ENCODE measurements around the gene PTPRE.

The PTPRE gene

DNA sequence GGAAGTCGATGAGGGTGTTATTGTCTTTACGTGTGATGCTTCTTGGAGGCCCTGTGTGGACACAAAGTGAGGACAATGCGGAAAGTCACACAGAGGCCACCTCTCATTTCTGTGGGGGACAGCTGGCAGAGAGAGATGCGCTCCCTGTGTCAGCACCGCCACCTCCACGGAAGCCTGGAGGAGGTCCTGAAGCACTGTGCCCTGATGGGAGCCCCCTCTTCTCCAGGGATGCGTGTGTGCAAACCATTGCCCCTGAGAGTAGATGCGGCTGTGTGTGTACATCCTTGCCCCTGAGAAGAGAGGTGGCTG is 2.0 kb downstream of the PTPRE start:
- H3K4me3 ChIP-seq (ENCODE audit: low read length), result no peak overlapping the region
- H3K79me2 ChIP-seq (ENCODE audit: control insufficient read depth, low read length), result no peaks in the 10 kb centered on the region
- H4K20me1 ChIP-seq (ENCODE audit: control insufficient read depth, insufficient read depth, low read depth, low read length), result no peaks in the 10 kb centered on the region
- H3K36me3 ChIP-seq (ENCODE audit: control insufficient read depth, low read length), result no peaks in the 10 kb centered on the region
- no peaks in the 10 kb centered on the region for H3F3A ChIP-seq (ENCODE audit: control insufficient read depth, insufficient read depth)
- no peaks in the 10 kb centered on the region for H3K27me3 ChIP-seq (ENCODE audit: control insufficient read depth, low read length)
- no peaks in the 10 kb centered on the region for H3K9me2 ChIP-seq (replicated peaks; ENCODE audit: control insufficient read depth, low read length)
- no peaks in the 10 kb centered on the region for H3K9me3 ChIP-seq (ENCODE audit: control insufficient read depth, insufficient read depth, low read length)
- TF ChIP-seq CTCF (IDR thresholded peaks at IDR 0.05; ENCODE audit: low read depth, low read length, poor library complexity, severe bottlenecking) (no peak), EZH2phosphoT487 (IDR thresholded peaks at IDR 0.05; ENCODE audit: borderline replicate concordance, low read length) (no peak)
- H3K4me2 ChIP-seq (ENCODE audit: low read length), result no peak overlapping the region
- no peaks in the 10 kb centered on the region for H3K4me1 ChIP-seq (ENCODE audit: control insufficient read depth, low read length)
- no peak overlapping the region for H3K27ac ChIP-seq (ENCODE audit: low read depth, low read length)

DNA sequence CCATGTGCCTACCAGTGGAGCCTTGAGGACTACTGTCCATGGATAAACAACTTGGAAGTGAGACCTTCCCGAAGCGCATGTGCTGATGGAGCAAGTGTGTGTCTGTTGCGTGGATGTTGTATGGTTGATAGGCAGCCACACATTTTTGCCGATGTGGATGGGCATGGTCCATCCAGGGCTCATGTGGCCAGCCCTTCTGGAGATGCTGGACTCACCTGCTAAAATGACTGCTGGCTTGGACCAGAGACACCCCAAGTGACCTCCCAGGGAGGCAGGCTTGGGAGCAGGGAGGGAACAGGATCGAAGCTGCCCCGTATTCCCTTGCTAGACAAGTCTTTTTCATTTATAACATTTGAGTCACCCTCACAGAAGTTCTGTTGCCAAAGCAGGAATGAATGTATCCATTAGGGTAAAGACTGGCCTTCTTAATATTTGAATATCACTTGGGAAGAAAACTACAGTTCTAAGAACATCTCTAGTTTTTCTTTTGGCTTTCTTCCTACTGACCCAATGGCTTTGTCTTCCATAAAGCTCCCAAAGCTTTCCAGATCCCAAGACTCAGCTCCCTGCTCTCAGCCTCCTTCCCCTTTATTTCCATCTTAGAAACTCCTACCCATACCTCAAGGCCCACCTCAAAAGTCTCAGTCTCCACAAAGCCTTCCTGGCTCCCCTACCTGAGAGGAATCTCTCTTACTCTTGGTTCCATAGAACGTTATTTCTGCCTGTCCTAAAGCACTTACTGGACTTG is 3.0 kb downstream of the PTPRE start:
- Histone ChIP-seq H3F3A (ENCODE audit: control insufficient read depth, insufficient read depth) (no peaks in the 10 kb centered on the region), H3K79me2 (ENCODE audit: control insufficient read depth, low read length) (no peaks in the 10 kb centered on the region), H3K4me2 (ENCODE audit: low read length) (no peak overlapping the region), H3K36me3 (ENCODE audit: control insufficient read depth, low read length) (no peaks in the 10 kb centered on the region), H3K27me3 (ENCODE audit: control insufficient read depth, low read length) (no peaks in the 10 kb centered on the region), H3K27ac (ENCODE audit: low read depth, low read length) (no peak overlapping the region), H3K4me3 (ENCODE audit: low read length) (no peak overlapping the region), H4K20me1 (ENCODE audit: control insufficient read depth, insufficient read depth, low read depth, low read length) (no peaks in the 10 kb centered on the region), H3K4me1 (ENCODE audit: control insufficient read depth, low read length) (no peaks in the 10 kb centered on the region), H3K9me3 (ENCODE audit: control insufficient read depth, insufficient read depth, low read length) (no peaks in the 10 kb centered on the region), H3K9me2 (replicated peaks; ENCODE audit: control insufficient read depth, low read length) (no peaks in the 10 kb centered on the region)
- no peak for TF ChIP-seq EZH2phosphoT487 (IDR thresholded peaks at IDR 0.05; ENCODE audit: borderline replicate concordance, low read length)
- no peak for TF ChIP-seq CTCF (IDR thresholded peaks at IDR 0.05; ENCODE audit: low read depth, low read length, poor library complexity, severe bottlenecking)

DNA sequence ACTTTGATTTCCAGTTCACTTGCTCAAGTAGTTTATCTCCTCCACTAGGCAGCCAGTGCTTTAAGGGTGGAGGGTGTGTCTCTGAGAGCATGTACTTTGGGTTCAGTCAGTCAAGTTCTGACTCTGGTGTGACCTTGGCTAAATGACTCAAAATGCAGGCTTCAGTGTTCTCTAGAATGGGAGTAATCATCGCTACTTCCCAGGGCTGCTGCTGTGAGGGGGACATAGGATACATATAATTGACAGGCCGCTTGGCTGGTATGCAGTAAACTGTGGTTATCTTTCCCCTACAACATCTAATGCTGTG is 3.5 kb downstream of the PTPRE start:
- TF ChIP-seq CTCF (IDR thresholded peaks at IDR 0.05; ENCODE audit: low read depth, low read length, poor library complexity, severe bottlenecking) (no peak), EZH2phosphoT487 (IDR thresholded peaks at IDR 0.05; ENCODE audit: borderline replicate concordance, low read length) (no peak)
- H3K27ac ChIP-seq (ENCODE audit: low read depth, low read length), result no peak overlapping the region
- no peaks in the 10 kb centered on the region for H3K79me2 ChIP-seq (ENCODE audit: control insufficient read depth, low read length)
- no peaks in the 10 kb centered on the region for H3K27me3 ChIP-seq (ENCODE audit: control insufficient read depth, low read length)
- H3K36me3 ChIP-seq (ENCODE audit: control insufficient read depth, low read length), result no peaks in the 10 kb centered on the region
- no peak overlapping the region for H3K4me3 ChIP-seq (ENCODE audit: low read length)
- no peaks in the 10 kb centered on the region for H3K9me2 ChIP-seq (replicated peaks; ENCODE audit: control insufficient read depth, low read length)
- no peak overlapping the region for H3K4me2 ChIP-seq (ENCODE audit: low read length)
- H3F3A ChIP-seq (ENCODE audit: control insufficient read depth, insufficient read depth), result no peaks in the 10 kb centered on the region
- no peaks in the 10 kb centered on the region for H3K9me3 ChIP-seq (ENCODE audit: control insufficient read depth, insufficient read depth, low read length)
- no peaks in the 10 kb centered on the region for H3K4me1 ChIP-seq (ENCODE audit: control insufficient read depth, low read length)
- H4K20me1 ChIP-seq (ENCODE audit: control insufficient read depth, insufficient read depth, low read depth, low read length), result no peaks in the 10 kb centered on the region
